Liver (tissue), 3 donors: ENCODE results near the gene BRD9.

Source experiments
- ATF3 ChIP-seq: IDR thresholded peaks from 2 replicates; pipeline ENCODE4 v1.6.1; 2016; ENCODE audit warnings: antibody characterized with exemption
- CTCF ChIP-seq: fragments of 150-350 bp; IDR thresholded peaks from 2 replicates; pipeline ENCODE4 v1.5.1; 2017; ENCODE audit warnings: improper control_type of control experiment, low read depth, low read length; ENCODE audit not compliant: missing input control
- EGR1 ChIP-seq, 2 donors: IDR thresholded peaks; 2 replicates each; pipeline ENCODE4 v1.6.1; 2016 to 2018; ENCODE audit warnings: antibody characterized with exemption in 2 of 2, low read depth in 2 of 2
- GABPA ChIP-seq, 2 donors: IDR thresholded peaks in 1 of 2; conservative IDR thresholded peaks in 1 of 2; 2 replicates each; pipeline ENCODE4 v1.6.1; 2016; ENCODE audit warnings: antibody characterized with exemption in 2 of 2, mild to moderate bottlenecking in 1 of 2, moderate library complexity in 1 of 2
- MAX ChIP-seq: IDR thresholded peaks from 2 replicates; pipeline ENCODE4 v1.6.1; 2016; ENCODE audit warnings: antibody characterized with exemption
- RAD21 ChIP-seq, 2 donors: IDR thresholded peaks; 2 replicates each; pipeline ENCODE4 v1.6.1; 2016; ENCODE audit warnings: antibody characterized with exemption in 2 of 2, mild to moderate bottlenecking in 2 of 2
- REST ChIP-seq: IDR thresholded peaks from 2 replicates; pipeline ENCODE4 v1.6.1; 2016; ENCODE audit warnings: antibody characterized with exemption, mild to moderate bottlenecking
- RXRA ChIP-seq, 2 donors: IDR thresholded peaks; 2 replicates each; pipeline ENCODE4 v1.6.1; 2017 to 2018; ENCODE audit warnings: antibody characterized with exemption in 2 of 2, mild to moderate bottlenecking in 1 of 2
- SP1 ChIP-seq: IDR thresholded peaks from 2 replicates; pipeline ENCODE4 v1.6.1; 2018; ENCODE audit warnings: antibody characterized with exemption, mild to moderate bottlenecking
- TAF1 ChIP-seq: conservative IDR thresholded peaks from 2 replicates; pipeline ENCODE4 v1.6.1; 2016; ENCODE audit warnings: antibody characterized with exemption, mild to moderate bottlenecking
- YY1 ChIP-seq: IDR thresholded peaks from 2 replicates; pipeline ENCODE4 v1.6.1; 2016; ENCODE audit warnings: antibody characterized with exemption, mild to moderate bottlenecking
- ZBTB33 ChIP-seq: IDR thresholded peaks from 2 replicates; pipeline ENCODE4 v1.6.1; 2016; ENCODE audit warnings: antibody characterized with exemption
- donor health status: healthy.
- donor health status: healthy.

- TF ChIP-seq CTCF (no peak), SP1 (no peak), MAX (no peak), RAD21 (IDR thresholded peaks at IDR 0.05) (no peak), REST (no peak), RXRA (IDR thresholded peaks at IDR 0.05) (no peak), YY1 (no peak), ATF3 (no peak), EGR1 (IDR thresholded peaks at IDR 0.05; ENCODE audit: low read depth in 2 of 2) (no peak), TAF1 (no peak), GABPA (IDR thresholded peaks at IDR 0.05 in 1 of 2, conservative IDR thresholded peaks at IDR 0.05 in 1 of 2) (no peak), ZBTB33 (no peak)
These were observed 33.2 kb downstream of the BRD9 start for GRCh38 chr5:859391-859790.
